M059J (cell line): ENCODE measurements around the gene SYNE3. TPM values are rescaled to one million over a fixed set of nuclear protein-coding genes. Genes with fewer than 3 reads are reported as not detected.
A peak's percentile ranks its signal among the peaks of the same experiment; 100 is the strongest.

Experiments
- DNase-seq: peaks from one replicate; pipeline ENCODE4 v3.0.0-alpha.2; 2012; ENCODE audit warnings: low read depth
- total RNA-seq: library from RNA; depleted of rRNA; stranded (reverse); fragments of >200 nt; shearing (Covaris generic); gene quantifications from 2 replicates; pipeline ENCODE4 v1.2.3, GENCODE V29; 2014

The SYNE3 gene
- total RNA-seq, 1 experiment from 2014 or later, result 2.8 TPM

DNA sequence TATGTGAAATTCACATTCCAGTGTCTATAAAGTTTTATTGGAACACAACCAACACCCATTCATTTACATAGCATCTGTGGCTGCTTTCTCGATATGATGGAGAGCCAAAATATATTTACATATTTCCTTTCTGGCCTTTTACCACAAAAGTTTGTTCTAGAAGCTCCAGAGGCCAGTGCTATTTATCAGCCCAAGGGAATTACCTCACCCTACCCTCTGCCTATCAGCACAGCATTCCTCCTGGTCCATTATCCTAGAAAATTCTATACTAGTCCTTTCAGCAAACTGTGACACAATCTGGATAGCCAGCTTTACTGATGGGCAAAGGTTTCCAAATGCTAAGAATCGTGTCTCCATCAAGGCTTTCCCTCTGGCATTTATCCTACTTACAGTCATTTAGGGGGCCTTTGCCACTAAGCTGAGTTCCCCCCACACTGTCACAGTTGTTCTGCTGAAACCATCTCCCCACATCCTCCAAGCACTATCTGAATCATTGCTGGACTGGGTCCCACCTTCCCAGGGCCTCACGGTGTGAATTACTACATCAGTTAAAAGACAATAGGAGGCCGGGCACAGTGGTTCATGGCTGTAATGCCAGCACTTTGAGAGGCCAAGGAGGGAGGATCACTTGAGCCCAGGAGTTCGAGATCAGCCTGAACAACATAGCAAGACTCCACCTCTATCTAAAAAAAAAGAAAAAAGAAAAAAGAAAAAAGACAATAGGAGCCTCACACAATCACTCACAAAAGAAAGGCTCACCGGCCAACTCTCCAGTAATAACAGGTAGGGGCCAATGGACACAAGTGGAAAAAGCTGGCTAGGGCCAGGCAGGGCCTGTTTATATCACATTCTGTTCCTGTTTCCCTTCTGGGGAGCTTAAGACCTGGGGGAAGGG is 12.1 kb downstream of the SYNE3 start:
- DNase-seq, result peak; percentile 47

DNA sequence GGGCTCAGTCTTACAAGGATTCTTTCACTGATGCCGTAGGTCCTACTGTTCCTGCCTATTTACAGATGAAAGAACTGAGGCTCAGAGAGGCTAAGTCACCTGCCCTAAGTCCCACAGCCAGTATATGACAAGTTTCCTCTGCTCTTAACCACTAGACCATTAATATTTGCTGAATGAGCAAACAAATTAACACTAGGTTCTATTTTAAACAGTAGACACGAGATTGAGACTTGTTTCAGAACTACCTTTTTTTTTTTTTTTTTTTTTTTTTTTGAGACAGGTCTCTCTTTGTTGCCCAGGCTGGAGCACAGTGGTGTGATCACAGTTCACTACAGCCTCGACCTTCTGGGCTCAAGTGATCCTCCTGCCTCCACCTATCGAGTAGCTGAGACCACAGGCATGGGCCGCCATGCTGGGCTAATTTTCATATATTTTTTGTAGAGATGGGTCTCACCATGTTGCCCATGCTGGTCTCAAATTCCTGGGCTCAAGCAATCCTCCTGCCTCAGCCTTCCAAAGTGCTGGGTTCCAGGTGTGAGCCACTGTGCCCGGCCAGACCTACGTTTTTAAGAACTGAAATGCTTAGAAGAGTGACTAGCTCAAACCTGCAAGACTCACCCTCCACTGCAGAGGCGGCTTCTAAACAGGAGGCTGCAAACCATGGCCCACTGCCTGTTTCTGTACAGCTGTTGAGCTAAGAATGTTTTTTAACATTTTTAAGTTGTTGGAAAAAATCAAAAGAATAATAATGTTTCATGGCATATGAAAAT is 12.9 kb downstream of the SYNE3 start:
- DNase-seq, result no peak

DNA sequence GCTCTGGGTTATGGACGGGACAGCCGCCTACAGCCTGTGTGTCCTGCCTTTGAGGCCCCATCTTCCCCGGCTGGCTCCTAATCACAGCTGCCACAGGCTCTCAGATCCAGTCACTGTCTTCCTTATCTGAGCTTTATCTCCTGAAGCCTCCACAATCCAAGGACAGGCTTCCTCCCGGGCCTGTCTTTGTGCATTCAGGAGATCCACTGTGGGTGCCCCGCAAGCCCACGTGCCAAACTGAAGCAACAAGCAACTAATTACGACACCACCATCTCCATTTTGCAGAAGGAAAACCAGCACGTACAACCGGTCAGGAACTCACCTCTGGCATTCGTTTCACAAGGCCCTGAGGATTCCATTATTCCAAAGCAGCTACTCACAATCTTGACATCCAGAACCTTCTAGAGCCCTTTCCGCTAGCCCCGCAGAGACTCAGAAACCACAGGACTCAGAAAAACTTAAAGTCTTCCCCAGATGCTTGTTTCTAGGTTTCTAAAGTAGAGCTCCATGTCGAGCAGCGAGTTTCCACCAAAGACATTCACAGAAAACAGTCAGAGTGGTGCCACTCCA is 14.0 kb downstream of the SYNE3 start:
- DNase-seq, result no peak

DNA sequence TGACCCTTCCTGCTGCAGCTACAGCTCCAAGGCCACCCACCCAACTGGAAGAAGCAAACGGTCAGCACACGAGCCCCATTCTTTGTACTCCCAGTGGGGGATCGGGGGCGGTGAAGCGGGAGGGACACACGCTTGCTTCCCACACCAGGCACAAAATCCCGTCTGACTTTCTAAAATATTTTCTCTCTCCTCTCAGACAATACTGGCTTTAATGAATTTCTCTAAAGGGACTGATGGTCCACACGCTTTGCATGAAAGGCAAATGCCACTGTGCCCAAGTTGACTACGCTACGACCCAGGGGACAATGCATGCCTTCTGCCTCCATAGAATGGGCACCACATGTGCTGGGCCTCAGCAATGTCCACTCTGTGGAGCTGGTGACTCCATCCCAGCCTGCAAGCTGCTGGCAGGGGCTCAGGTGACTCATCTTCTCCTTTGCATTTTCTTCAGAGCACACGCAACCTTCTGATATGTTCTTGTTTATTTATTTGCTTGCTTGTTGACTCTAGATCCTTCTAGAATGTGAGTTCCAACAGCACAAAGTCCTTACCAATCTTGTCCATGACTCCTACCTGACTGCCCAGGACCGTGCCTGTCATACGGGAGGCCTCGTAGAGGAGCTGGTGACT is 15.6 kb downstream of the SYNE3 start:
- peak; percentile 76 for DNase-seq

DNA sequence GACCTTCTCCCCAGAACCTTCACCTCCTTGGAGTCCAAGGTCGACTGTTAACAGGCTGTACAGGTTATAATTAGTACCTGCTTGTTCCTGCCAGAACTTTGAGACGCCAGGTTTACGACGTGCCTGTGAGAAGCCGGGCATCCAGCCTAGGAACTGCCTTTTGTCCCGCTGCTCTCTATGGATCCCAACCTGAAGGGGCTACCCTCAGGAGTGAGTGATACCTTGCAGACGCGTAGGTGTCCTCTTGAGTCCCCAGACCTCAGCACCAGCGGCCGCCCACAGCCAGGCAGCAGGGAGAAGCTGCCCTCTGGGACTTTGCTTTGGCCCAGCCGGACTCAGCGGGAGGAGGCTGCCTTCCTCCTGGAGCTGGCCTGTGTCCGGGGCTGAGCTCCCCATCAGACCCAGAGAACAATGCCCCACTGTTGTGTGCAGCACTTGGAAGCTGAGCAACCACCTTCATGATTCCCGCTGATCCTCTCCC is 16.2 kb downstream of the SYNE3 start:
- DNase-seq, result no peak

DNA sequence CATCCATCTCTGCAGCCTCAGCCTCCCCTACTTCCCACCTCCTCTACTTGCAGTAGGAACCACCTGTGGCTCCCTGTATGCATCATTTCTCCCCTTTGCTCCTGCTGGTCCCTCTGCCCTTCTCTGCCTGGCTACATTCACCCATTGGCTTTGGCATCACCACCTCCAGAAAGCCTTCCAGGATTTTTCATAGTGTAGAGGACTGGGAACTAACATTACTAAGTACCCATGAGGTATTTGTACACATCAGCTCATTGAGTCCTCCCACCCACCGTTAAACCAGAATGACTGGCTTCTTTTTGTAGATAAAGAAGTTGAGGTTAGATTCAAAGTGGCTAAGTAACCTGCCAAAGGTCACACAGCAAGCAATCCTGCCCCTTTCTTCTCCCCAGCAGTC is 17.1 kb downstream of the SYNE3 start:
- DNase-seq, result no peak

DNA sequence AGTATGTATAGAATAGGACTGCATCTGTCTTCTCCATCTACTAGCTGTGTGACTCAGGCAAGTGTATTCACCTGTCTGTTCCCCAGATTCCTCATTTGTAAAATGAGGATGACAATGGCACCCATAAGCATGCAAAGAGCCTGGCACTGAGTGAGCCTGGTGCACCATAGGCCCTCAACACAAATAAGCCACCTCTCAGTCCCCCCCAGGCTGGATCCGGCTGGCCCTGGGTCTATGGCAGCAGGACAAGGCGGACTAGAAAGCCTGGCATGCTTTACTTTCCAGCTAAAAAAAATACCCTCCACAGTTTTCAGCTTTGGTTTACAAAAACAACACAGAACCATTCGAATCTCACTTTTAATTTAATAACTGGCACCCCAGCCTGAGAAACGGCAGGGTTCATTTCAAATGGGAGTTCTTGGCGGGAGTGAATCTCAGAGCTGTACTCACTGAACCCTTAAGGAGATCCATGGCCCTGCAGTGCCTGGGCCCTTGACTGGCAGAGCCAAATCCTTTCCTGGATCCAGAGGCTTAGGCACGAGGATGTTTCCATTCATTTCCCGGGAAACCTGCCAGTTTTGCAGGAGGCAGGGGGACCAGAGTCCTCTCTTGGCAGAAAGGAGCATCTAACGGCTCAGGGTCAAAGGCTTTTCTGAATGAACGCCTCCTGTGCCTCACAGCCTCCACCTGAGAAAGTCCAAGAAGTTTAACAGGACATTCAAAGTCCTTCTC is 17.7 kb downstream of the SYNE3 start:
- peak; percentile 36 for DNase-seq

DNA sequence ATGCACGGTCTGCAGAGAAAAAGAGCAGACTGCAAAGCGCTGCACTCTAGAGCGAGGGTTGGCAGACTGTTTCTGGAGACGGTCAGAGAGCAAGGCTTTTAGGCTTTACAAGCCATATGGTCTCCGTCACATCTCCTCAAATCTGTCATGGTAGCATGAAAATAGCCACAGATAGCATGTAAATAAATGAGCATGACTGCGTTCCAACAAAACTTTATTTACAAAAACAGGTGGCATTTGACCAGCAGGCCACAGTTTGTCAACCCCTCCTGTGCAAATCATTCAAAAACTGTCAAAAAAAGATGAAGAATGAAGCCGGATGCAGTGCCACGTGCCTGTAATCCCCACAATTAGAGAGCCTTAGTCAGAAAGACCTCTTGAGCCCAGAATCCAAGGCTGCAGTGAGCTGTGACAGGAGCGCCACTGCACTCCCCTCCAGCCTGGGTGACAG is 18.9 kb downstream of the SYNE3 start:
- no peak for DNase-seq

DNA sequence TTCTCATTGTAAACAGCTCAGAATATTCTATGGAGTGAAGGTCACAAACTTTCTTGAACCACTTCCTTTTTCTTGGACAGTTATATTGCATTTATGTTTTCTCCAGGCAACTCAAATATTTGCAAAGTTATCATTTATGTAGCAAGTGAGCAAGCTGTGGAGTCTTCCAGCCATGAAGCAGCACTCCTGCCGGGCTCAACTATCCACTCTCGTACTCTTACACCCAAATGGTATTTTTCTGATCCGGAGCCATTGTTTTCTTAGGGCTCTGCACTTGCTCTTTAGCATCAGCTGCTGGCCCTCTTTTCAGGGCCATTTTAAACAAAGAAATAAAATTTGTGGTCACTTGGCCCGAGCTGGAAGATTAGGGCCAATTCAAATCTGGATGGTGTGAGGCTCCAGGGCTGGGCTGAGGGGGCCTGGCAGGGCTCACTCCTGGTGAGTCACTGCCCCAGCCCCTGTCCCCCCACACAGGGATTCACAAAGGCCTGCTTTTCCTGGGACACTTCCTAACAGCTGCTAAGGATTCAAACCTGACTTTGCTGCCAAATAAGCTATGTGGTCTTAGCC is 19.7 kb downstream of the SYNE3 start:
- no peak for DNase-seq

DNA sequence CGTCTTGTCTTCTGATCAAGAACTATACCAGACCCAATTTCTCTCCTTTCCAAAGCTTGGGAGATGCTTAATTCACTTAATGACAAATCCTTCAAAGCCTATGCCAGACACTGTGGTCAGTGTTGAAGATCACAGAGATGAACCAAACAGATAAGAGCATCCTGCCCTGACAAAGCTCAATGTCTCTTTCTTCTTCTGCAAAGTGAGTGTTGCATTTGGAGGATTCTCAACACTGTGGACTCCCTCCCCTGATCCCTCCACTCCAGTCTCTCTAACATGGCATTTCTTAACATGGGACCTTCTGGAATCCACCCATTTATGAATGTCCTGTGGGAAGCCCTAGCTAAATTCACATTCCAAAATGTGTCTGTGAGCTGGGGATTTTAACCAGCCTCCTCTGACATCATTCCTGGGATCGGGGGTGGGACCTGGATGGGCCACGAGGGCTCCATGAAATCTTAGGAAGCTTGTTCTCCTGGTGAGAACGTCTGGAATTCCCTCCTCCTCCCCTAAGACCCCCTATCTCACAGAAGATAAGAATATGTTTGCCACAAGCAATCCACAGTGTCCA is 20.3 kb downstream of the SYNE3 start:
- DNase-seq, result no peak

DNA sequence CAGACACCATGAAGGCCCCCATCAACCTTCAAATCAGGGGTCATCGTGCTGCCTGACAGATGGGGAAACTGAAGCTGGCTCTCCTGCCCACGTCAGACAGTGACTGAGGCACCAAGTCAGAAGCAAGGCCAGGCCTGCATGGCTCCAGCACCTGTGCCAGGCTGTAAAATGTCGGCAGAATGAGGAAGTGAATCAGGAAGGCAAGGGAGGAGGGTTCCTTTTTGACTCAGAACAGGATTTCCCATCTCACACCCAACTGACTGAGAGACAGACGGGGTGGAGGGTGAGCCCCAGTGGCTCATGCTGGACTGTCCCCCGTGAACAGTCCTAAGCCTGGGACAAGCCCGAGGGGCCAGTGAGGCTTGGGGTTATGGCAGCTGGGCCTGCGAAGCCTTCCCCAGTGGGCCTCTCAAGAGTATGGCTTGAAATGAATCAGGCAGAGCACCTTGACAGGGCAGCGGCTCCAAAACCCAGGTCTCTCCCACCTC is 20.9 kb downstream of the SYNE3 start:
- no peak for DNase-seq

DNA sequence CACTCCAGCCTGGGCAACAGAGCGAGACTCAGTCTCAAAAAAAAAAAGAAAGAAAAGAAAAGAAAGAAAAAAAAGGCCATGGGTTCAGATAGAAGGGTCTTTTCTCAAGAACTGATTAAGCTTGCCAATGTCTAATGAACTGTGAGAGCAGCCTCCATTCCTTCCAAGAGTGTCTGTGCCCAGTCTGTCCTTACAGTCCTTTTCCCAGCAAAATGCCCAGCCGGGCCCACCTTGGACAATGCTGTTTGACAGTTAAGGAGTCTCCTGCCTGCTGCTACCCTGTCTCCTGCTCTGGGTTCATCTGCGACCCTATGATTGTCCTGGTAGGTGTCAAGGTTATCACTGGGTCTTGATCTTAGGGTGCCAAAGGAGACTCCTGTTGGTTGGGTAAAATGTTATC is 21.4 kb downstream of the SYNE3 start:
- no peak for DNase-seq

DNA sequence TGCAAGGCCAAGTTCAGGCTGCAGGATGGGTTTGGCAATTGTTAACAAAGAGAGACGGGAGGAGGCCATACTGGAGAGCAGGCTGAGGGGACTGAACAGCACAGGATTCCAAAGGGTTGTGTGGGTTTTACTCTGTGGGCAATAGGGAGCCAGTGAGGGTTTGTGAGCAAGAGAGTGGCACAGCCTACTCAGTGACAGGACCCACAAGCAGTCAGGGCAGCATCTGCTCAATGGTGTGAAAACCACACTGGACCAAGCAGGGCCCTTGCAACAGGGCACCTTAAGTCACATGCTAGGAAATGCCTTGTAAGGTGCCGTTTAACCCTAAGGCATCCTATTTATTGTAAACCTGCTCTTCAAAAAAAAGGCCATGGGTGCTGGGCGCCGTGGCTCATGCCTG is 22.0 kb downstream of the SYNE3 start:
- DNase-seq, result no peak

DNA sequence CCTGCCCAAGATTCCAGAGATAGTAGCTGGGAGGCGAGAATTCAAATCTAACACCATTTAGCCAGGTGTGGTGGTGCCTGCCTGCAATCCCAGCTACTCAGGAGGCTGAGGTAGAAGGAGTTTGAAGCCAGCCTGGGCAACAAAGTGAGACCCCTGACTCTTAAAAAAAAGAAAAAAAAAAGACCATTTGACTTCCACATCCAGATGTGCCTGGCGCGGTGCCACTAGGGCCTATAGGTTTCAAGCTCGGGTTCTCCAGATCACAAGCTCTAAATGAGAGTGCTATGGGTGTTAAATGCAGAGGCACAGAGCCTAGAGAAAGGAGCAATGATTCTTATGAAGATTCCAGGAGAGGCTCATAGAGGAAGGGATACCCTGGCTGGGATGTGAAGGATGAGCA is 22.5 kb downstream of the SYNE3 start:
- no peak for DNase-seq

DNA sequence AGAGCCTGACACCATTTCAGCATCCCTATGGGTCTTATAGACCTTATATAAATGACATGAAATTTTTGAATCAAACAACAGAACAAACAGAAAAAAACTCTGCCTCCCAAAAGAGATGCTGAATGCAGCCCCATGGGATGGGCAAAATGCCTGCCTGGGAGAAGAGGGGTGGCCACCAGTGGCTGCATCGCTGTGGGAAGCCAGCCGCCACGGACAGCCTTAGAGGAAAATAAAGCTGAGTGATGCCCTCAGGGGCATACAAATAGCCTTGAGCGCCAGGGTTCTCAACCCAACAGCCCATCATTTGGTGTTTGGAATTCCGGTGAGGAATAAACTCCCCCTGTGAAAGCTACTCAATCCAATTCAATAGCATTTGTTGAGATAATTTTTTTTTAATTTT is 22.9 kb downstream of the SYNE3 start:
- DNase-seq, result no peak

DNA sequence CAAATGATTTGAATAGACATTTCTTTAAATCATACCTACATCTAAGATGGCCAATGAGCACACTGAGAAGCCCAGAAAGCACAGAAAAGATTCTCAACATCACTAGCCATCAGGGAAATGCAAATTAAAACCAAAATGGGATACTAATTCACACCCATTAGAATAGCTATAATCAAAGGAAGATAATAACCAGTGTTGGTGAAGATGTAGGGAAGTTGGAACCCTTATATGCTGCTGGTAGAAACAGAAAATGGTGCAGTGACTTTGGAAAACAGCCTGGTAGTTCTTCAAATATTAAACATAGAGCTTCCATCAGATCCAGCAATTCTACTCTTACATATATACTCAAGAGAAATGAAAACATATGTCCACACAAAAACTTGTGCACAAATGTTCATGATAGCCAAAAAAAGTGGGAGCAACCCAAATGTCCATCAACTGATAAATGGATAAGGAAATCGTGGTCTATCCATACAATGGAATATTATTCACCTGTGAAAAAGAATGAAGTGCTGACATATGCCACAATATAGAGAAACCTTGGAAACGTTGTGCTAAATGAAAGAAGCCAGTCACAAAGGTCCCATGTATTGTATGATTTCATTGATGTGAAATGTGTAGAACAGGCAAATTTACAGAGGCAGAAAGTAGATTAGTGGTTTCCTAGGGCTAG is 24.4 kb downstream of the SYNE3 start:
- no peak for DNase-seq

DNA sequence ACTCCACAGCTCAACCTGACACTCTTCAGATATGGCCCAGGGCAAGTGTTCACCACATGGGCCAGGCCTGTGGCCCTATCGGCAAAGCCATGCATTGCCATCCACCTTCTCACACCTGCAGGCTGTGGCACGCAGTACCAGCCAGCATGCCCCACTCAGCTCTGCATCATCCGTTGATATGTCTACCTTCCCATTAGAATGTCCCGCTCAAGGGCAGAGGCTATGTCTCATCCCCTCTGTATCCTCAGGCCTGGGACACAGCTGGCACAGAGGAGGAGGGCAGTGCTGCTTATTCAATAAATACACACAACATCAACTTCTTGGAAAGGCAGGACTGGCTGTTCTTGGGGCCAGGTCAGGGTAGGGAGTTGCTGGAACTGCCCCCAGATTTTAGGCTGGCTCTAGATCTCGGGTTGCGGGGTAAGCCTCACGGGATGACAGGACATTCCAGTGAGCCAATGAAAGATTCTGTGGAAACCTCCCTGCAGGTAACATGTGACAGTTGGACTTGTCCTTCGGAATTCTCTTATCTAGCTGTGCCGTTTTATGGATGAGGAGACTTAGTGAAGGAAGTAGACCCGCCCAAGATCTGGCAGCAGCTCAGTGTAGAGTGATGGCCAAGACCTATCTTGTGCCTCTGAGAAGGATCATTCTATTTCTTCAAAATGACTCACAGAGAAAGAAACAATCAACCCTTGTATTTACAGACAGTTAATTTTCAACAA is 25.6 kb downstream of the SYNE3 start:
- no peak for DNase-seq

DNA sequence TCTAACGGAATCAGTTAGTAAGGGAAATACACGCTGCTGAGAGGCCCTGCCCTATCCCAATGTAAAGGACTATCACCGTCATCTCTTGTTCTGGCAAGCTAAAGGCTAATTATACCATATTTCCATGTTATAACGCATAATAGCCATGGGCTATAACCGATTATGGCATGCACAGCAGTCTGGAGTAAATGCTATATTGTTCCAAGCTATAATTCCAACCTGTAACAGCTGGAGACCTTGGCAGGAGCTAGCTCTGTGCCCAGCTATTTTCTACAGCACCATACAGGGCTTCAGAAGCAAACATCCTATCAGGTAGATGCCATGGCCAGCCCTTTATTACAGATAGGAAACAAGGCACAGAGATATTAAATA is 26.3 kb downstream of the SYNE3 start:
- DNase-seq, result no peak
